HepG2 (cell line): Measurements from ENCODE around the gene GOSR1. TPM values are rescaled to one million over a fixed set of nuclear protein-coding genes. Genes with fewer than 3 reads are reported as not detected.

Source experiments
- ATAC-seq: fragments of 200-7000 bp; cut with Tn5 transposase; 3 replicates; pipeline ENCODE4 v1.9.1; 2020; ENCODE audit warnings: mild to moderate bottlenecking, moderate library complexity
- BruUV-seq: library from RNA; stranded (reverse); fragments of 400-500 nt; replicated peaks from 2 replicates; lab custom pipeline; 2021; lab: Mats Ljungman, UMichigan
- CTCF ChIA-PET: fragments of 300-600 bp; formaldehyde crosslinking; extraction: SDS; loops from one replicate; lab custom pipeline; 2021; ENCODE audit warnings: low total read pairs, inconsistent platforms, low intra/inter-chr PET ratio; lab: Yijun Ruan, JAX
- POLR2A ChIA-PET: fragments of 350-600 bp; sonication (Branson Sonifier 250); formaldehyde crosslinking; loops from one replicate; lab custom pipeline; 2020; ENCODE audit warnings: antibody characterized with exemption, inconsistent platforms; lab: Yijun Ruan, JAX
- DNase-seq: peaks from one replicate; pipeline ENCODE4 v3.0.0-alpha.2; 2015; ENCODE audit warnings: low spot score
- FAIRE-seq: peaks from 3 replicates; lab custom pipeline; 2011; peaks lifted over from hg19 to GRCh38; lab: Jason Lieb, UNC
- H2AFZ ChIP-seq: one replicate; pipeline ENCODE4 v1.6.1; 2011; ENCODE audit warnings: low read length, inconsistent platforms
- H3K27ac ChIP-seq: fragments of 300-600 bp; 3 replicates; pipeline ENCODE4 v1.8.0; 2011; ENCODE audit warnings: mixed run types, mild to moderate bottlenecking, mixed read lengths, low read length, inconsistent platforms; ENCODE audit not compliant: insufficient read depth; ENCODE audit errors: extremely low read length
- H3K27me3 ChIP-seq, 2 experiments: fragments of 200-600 bp in 1 of 2; 2 replicates in 1 of 2; 3 replicates in 1 of 2; pipeline versions ENCODE4 v1.6.0 to v1.8.0; 2011; ENCODE audit warnings: low read length in 2 of 2, mild to moderate bottlenecking in 2 of 2, moderate library complexity in 2 of 2, inconsistent platforms in 1 of 2; ENCODE audit not compliant: insufficient read depth in 2 of 2, control insufficient read depth in 1 of 2
- H3K36me3 ChIP-seq, 2 experiments: fragments of 200-600 bp in 1 of 2; replicated peaks in 1 of 2; 2 replicates in 1 of 2; 3 replicates in 1 of 2; pipeline versions ENCODE4 v1.5.1 to v1.8.0; 2011; ENCODE audit warnings: low read length in 2 of 2, inconsistent platforms in 1 of 2; ENCODE audit not compliant: insufficient read depth in 2 of 2, control insufficient read depth in 1 of 2
- H3K4me1 ChIP-seq: 2 replicates; pipeline ENCODE4 v1.5.1; 2012; ENCODE audit warnings: low read length, inconsistent platforms; ENCODE audit not compliant: insufficient read depth
- H3K4me2 ChIP-seq: 2 replicates; pipeline ENCODE4 v1.6.0; 2011; ENCODE audit warnings: low read depth, low read length, inconsistent platforms
- H3K4me3 ChIP-seq, 3 experiments: fragments of 200-600 bp in 1 of 3; sonication (generic), shearing (Covaris generic) in 1 of 3; replicated peaks in 1 of 3; 2 replicates each; pipeline ENCODE4 v1.5.1; 2011 to 2016; ENCODE audit warnings: low read length in 3 of 3, inconsistent platforms in 2 of 3, low read depth in 2 of 3, mild to moderate bottlenecking in 2 of 3, control low read depth in 1 of 3, mixed read lengths in 1 of 3; ENCODE audit not compliant: insufficient read depth in 1 of 3
- H3K79me2 ChIP-seq: one replicate; pipeline ENCODE4 v1.6.1; 2011; ENCODE audit warnings: low read length, inconsistent platforms; ENCODE audit not compliant: insufficient read depth
- H3K9ac ChIP-seq: 2 replicates; pipeline ENCODE4 v1.6.0; 2011; ENCODE audit warnings: mild to moderate bottlenecking, low read depth, low read length, inconsistent platforms; ENCODE audit not compliant: insufficient read depth
- H3K9me3 ChIP-seq: 2 replicates; pipeline ENCODE4 v1.5.1; 2012; ENCODE audit warnings: mild to moderate bottlenecking, low read length
- H4K20me1 ChIP-seq: 2 replicates; pipeline ENCODE4 v1.6.0; 2011; ENCODE audit warnings: inconsistent platforms, mild to moderate bottlenecking, low read length, moderate library complexity; ENCODE audit not compliant: insufficient read depth
- RBM22 ChIP-seq: fragments of 200-400 bp; formaldehyde crosslinking; optimal IDR thresholded peaks from 2 replicates; pipeline ENCODE3; 2017; ENCODE audit warnings: mild to moderate bottlenecking, low read length, moderate library complexity
- ZNF136 ChIP-seq: sonication (generic); formaldehyde crosslinking; IDR thresholded peaks from 2 replicates; pipeline ENCODE4 v1.8.1; 2022; ENCODE audit warnings: low read depth, mild to moderate bottlenecking, moderate library complexity, missing genetic modification reagents
- ZNF660 ChIP-seq: sonication (generic); formaldehyde crosslinking; IDR thresholded peaks from 2 replicates; pipeline ENCODE4 v1.5.1; 2020; ENCODE audit warnings: mild to moderate bottlenecking, low read depth, missing genetic modification reagents, borderline replicate concordance
- ZSCAN29 ChIP-seq: sonication (generic); formaldehyde crosslinking; conservative IDR thresholded peaks from 2 replicates; pipeline ENCODE4 v1.4.0; 2020; ENCODE audit warnings: mild to moderate bottlenecking, missing genetic modification reagents
- WGBS: methylation state at CpG from one replicate; pipeline ENCODE4 v1.1.6; 2017; ENCODE audit warnings: low lambda C conversion rate; 5-methylcytosine and 5-hydroxymethylcytosine counted together
- in situ Hi-C: cut with HindIII; loops from 2 replicates; pipeline ENCODE4 v1.10.0; 2017; ENCODE audit warnings: low pct_unique_long_range_greater_than_20kb; ENCODE audit not compliant: extremely low pct_ligation_motif_present
- intact Hi-C: fragments of 100-400 bp; cut with micrococcal nuclease; formaldehyde crosslinking; loops from one replicate; pipeline ENCODE4 v1.10.0; 2022; ENCODE audit not compliant: unreplicated experiment
- polyA plus RNA-seq, 8 experiments: library from polyadenylated mRNA; depleted of rRNA in 3 of 8; stranded (reverse) in 7 of 8; unstranded in 1 of 8; fragments of >200 nt; fragmentation: Illumina TruSeq in 4 of 8; extraction: Trizol in 4 of 8; gene quantifications; 2 replicates each; pipeline versions ENCODE4 v1.2.1 to v1.2.3, GENCODE V29; 2011 to 2016; ENCODE audit warnings: low read depth in 4 of 8, missing spikeins in 1 of 8, mixed read lengths in 1 of 8; ENCODE audit not compliant: insufficient read depth in 1 of 8
- total RNA-seq, 5 experiments: library from RNA; depleted of rRNA; stranded (reverse); fragments of >200 nt; fragmentation: Illumina TruSeq; extraction: Trizol; gene quantifications; 2 replicates each; pipeline ENCODE4 v1.2.3, GENCODE V29; 2016; ENCODE audit warnings: low read depth in 1 of 5

The GOSR1 gene
- total and polyA plus RNA-seq, 2 of the 13 experiments (the other 11 are each of a cell fraction or from before 2014, with no cell fraction given), result 15.8 to 37.0 TPM

GRCh38 chr17:30517786-30518185 is 40.6 kb downstream of the GOSR1 start:
- Histone ChIP-seq H3K27me3 (no peaks in the 10 kb centered on the region), H3K27ac (no peak overlapping the region), H4K20me1 (no peaks in the 10 kb centered on the region), H3K9ac (no peak overlapping the region), H3K4me2 (no peak overlapping the region), H3K4me3 (no peak overlapping the region), H3K4me1 (no peaks in the 10 kb centered on the region), H3K9me3 (no peaks in the 10 kb centered on the region), H2AFZ (no peak overlapping the region), H3K36me3 (peaks cover 9 to 72% of the 10 kb centered on the region in 2 experiments), H3K79me2 (no peaks in the 10 kb centered on the region)
- in situ Hi-C loops, result no loop called here
- WGBS, result 83% methylated on average over 1 of the region's 1 CpG
- no TSS peak for BruUV-seq
- CTCF ChIA-PET, result no interaction called here
- FAIRE-seq (no peak), DNase-seq (no peak), ATAC-seq (no peak)
- POLR2A ChIA-PET, result no interaction called here
- intact Hi-C loops, result no loop called here
- TF ChIP-seq ZNF660 (no peak), RBM22 (peak; percentile 46)

GRCh38 chr17:30519166-30519565 is 42.0 kb downstream of the GOSR1 start:
- ChIA-PET POLR2A (no interaction called here), CTCF (no interaction called here)
- FAIRE-seq (no peak), DNase-seq (no peak), ATAC-seq (no peak)
- in situ Hi-C loops, result no loop called here
- H4K20me1 ChIP-seq, result no peaks in the 10 kb centered on the region
- H3K79me2 ChIP-seq, result no peaks in the 10 kb centered on the region
- 91% methylated on average over 5 of the region's 5 CpGs for WGBS
- H3K9ac ChIP-seq, result no peak overlapping the region
- BruUV-seq, result no TSS peak
- TF ChIP-seq ZNF136 (CRISPR knock-in tag) (no peak), ZSCAN29 (CRISPR knock-in tag) (no peak)
- no peak overlapping the region for H3K4me3 ChIP-seq
- H2AFZ ChIP-seq, result no peak overlapping the region
- H3K4me2 ChIP-seq, result no peak overlapping the region
- intact Hi-C loops, result no loop called here
- H3K27me3 ChIP-seq, result no peaks in the 10 kb centered on the region
- H3K4me1 ChIP-seq, result no peaks in the 10 kb centered on the region
- H3K9me3 ChIP-seq, result no peaks in the 10 kb centered on the region
- peaks cover 6 to 63% of the 10 kb centered on the region in 2 experiments for H3K36me3 ChIP-seq
- H3K27ac ChIP-seq, result no peak overlapping the region
